Gastroesophageal sphincter (tissue), 4 donors: ENCODE data around the gene TANC1. TPM values are rescaled to one million over a fixed set of nuclear protein-coding genes. Genes with fewer than 3 reads are reported as not detected.

Source experiments
- ATAC-seq: fragments of 150-250 bp; one replicate; pipeline ENCODE4 v1.9.1; 2016; ENCODE audit warnings: mild to moderate bottlenecking, moderate library complexity
- H3K27ac ChIP-seq, 4 donors: fragments of 200-600 bp; sonication (generic) in 3 of 4; 1 replicate in 3 of 4; 2 replicates in 1 of 4; pipeline ENCODE4 v1.5.1; 2016 to 2019
- H3K27me3 ChIP-seq: fragments of 200-600 bp; sonication (generic); one replicate; pipeline ENCODE4 v1.5.1; 2019
- H3K36me3 ChIP-seq, 2 donors: fragments of 200-600 bp; sonication (generic); one replicate each; pipeline ENCODE4 v1.5.1; 2019; ENCODE audit warnings: control low read depth in 1 of 2
- H3K4me1 ChIP-seq, 3 donors: fragments of 200-600 bp; sonication (generic); 1 replicate in 2 of 3; 2 replicates in 1 of 3; pipeline ENCODE4 v1.5.1; 2016 to 2019; ENCODE audit warnings: control low read depth in 2 of 3
- H3K4me3 ChIP-seq, 2 donors: fragments of 200-600 bp; sonication (generic); one replicate each; pipeline ENCODE4 v1.5.1; 2019; ENCODE audit warnings: mild to moderate bottlenecking in 1 of 2, moderate library complexity in 1 of 2
- H3K9me3 ChIP-seq, 3 donors: fragments of 200-600 bp; sonication (generic); one replicate each; pipeline ENCODE4 v1.5.1; 2017 to 2019; ENCODE audit warnings: control low read depth in 2 of 3
- CTCF ChIP-seq, 4 experiments: fragments of 200-600 bp in 2 of 4; fragments of 450-650 bp in 2 of 4; sonication (generic) in 1 of 4; IDR thresholded peaks; one replicate each; pipeline ENCODE4 v1.5.1; 2017 to 2019; ENCODE audit warnings: antibody characterized with exemption in 4 of 4, mild to moderate bottlenecking in 2 of 4, moderate library complexity in 2 of 4
- EP300 ChIP-seq: sonication (generic); formaldehyde crosslinking; IDR thresholded peaks from one replicate; pipeline ENCODE4 v1.6.1; 2017; ENCODE audit warnings: antibody characterized with exemption, mild to moderate bottlenecking
- POLR2A ChIP-seq, 2 donors: fragments of 450-650 bp; IDR thresholded peaks; one replicate each; pipeline ENCODE4 v1.6.1; 2017; ENCODE audit warnings: antibody characterized with exemption in 2 of 2, mild to moderate bottlenecking in 2 of 2, moderate library complexity in 1 of 2
- POLR2AphosphoS5 ChIP-seq: sonication (generic); formaldehyde crosslinking; IDR thresholded peaks from one replicate; pipeline ENCODE4 v1.6.1; 2017; ENCODE audit warnings: antibody characterized with exemption
- WGBS, 2 donors: methylation state at CpG; one replicate each; pipeline ENCODE4 v1.1.5; 2018; ENCODE audit warnings: low coverage in 1 of 2; 5-methylcytosine and 5-hydroxymethylcytosine counted together
- total RNA-seq, 4 donors: library from RNA; depleted of rRNA; stranded (reverse); fragments of >200 nt; gene quantifications; one replicate each; pipeline ENCODE4 v1.1.0, GENCODE V29; 2016

TANC1 gene
- total RNA-seq, 4 donors from 2014 or later = 37.4 to 66.5 (median 46.0) TPM

GRCh38 chr2:159060518-159060917, 92.1 kb downstream of the TANC1 start:
- Histone ChIP-seq H3K27me3 (no peaks in the 10 kb centered on the region), H3K27ac (no peak overlapping the region), H3K9me3 (no peaks in the 10 kb centered on the region), H3K36me3 (no peaks in the 10 kb centered on the region), H3K4me1 (peaks cover 0 to 50% (median 9%) of the 10 kb centered on the region in 3 donors), H3K4me3 (no peak overlapping the region)
- TF ChIP-seq POLR2A (IDR thresholded peaks at IDR 0.05) (no peak), POLR2AphosphoS5 (no peak), EP300 (no peak), CTCF (IDR thresholded peaks at IDR 0.05) (no peak)
- ATAC-seq = no peak
- WGBS, 2 donors = 76 to 92% methylated on average over 3 of the region's 3 CpGs

GRCh38 chr2:159063677-159064076, 95.2 kb downstream of the TANC1 start:
- no peaks in the 10 kb centered on the region for H3K27me3 ChIP-seq
- peak overlapping the region in 2 of 4 donors; percentile 0 to 70 for H3K27ac ChIP-seq
- WGBS, 2 donors = 94 to 100% methylated on average over 1 to 2 of the region's 4 CpGs
- TF ChIP-seq POLR2A (IDR thresholded peaks at IDR 0.05) (no peak), POLR2AphosphoS5 (no peak), EP300 (no peak), CTCF (IDR thresholded peaks at IDR 0.05) (no peak)
- H3K4me1 ChIP-seq = peaks cover 0 to 71% (median 17%) of the 10 kb centered on the region in 3 donors
- no peaks in the 10 kb centered on the region for H3K36me3 ChIP-seq
- no peak for ATAC-seq
- no peaks in the 10 kb centered on the region for H3K9me3 ChIP-seq
- H3K4me3 ChIP-seq = no peak overlapping the region

- ATAC-seq = no peak
- H3K36me3 ChIP-seq = no peaks in the 10 kb centered on the region
- H3K4me3 ChIP-seq = no peak overlapping the region
- no peaks in the 10 kb centered on the region for H3K9me3 ChIP-seq
- H3K27ac ChIP-seq = peak overlapping the region; percentile 14 to 74 (median 70)
- H3K27me3 ChIP-seq = no peaks in the 10 kb centered on the region
- H3K4me1 ChIP-seq = peaks cover 6 to 75% (median 17%) of the 10 kb centered on the region in 3 donors
- TF ChIP-seq EP300 = no peak
- no peak for TF ChIP-seq POLR2AphosphoS5
- no peak for TF ChIP-seq CTCF (IDR thresholded peaks at IDR 0.05)
- no peak for TF ChIP-seq POLR2A (IDR thresholded peaks at IDR 0.05)
- WGBS, 2 donors = 57 to 58% methylated on average over 2 to 3 of the region's 5 CpGs
Measured at GRCh38 chr2:159064446-159065301, 96.2 kb downstream of the TANC1 start.

- no peak for TF ChIP-seq POLR2A (IDR thresholded peaks at IDR 0.05)
- no peak for TF ChIP-seq CTCF (IDR thresholded peaks at IDR 0.05)
- TF ChIP-seq EP300 = no peak
- no peak for TF ChIP-seq POLR2AphosphoS5
- no peaks in the 10 kb centered on the region for H3K9me3 ChIP-seq
- H3K27ac ChIP-seq = peak overlapping the region; percentile 59 to 74 (median 70)
- WGBS, 2 donors = 35 to 40% methylated on average over 1 of the region's 1 CpG
- H3K27me3 ChIP-seq = no peaks in the 10 kb centered on the region
- H3K4me1 ChIP-seq = peaks cover 6 to 76% (median 20%) of the 10 kb centered on the region in 3 donors
- no peak overlapping the region for H3K4me3 ChIP-seq
- ATAC-seq = no peak
- no peaks in the 10 kb centered on the region for H3K36me3 ChIP-seq
Measured at GRCh38 chr2:159065313-159065712, 96.9 kb downstream of the TANC1 start.

GRCh38 chr2:159065891-159066290, 97.5 kb downstream of the TANC1 start:
- Histone ChIP-seq H3K4me1 (peaks cover 6 to 74% (median 17%) of the 10 kb centered on the region in 3 donors), H3K36me3 (no peaks in the 10 kb centered on the region), H3K9me3 (no peaks in the 10 kb centered on the region), H3K27ac (peak overlapping the region; percentile 59 to 74 (median 68)), H3K27me3 (no peaks in the 10 kb centered on the region), H3K4me3 (no peak overlapping the region)
- 5 to 83% methylated on average over 3 of the region's 4 CpGs for WGBS, 2 donors
- no peak for ATAC-seq
- TF ChIP-seq POLR2A (IDR thresholded peaks at IDR 0.05) (no peak), POLR2AphosphoS5 (no peak), CTCF (IDR thresholded peaks at IDR 0.05) (no peak), EP300 (no peak)
